Thyroid gland (tissue), 4 donors: ENCODE measurements around the gene ACAN. TPM values are rescaled to one million over a fixed set of nuclear protein-coding genes. Genes with fewer than 3 reads are reported as not detected.

Source experiments
- DNase-seq, 2 donors: peaks; one replicate each; pipeline ENCODE4 v3.0.0-alpha.2; 2019
- H3K27ac ChIP-seq, 3 donors: fragments of 200-600 bp; sonication (generic); 1 replicate in 2 of 3; 2 replicates in 1 of 3; pipeline ENCODE4 v1.5.1; 2016 to 2019; ENCODE audit warnings: mild to moderate bottlenecking in 1 of 3, moderate library complexity in 1 of 3
- H3K27me3 ChIP-seq: fragments of 200-600 bp; sonication (generic); one replicate; pipeline ENCODE4 v1.5.1; 2019
- H3K36me3 ChIP-seq, 2 donors: fragments of 200-600 bp; sonication (generic); one replicate each; pipeline ENCODE4 v1.5.1; 2016 to 2019
- H3K4me1 ChIP-seq, 2 donors: fragments of 200-600 bp; sonication (generic); one replicate each; pipeline ENCODE4 v1.5.1; 2017 to 2019
- H3K4me3 ChIP-seq, 3 donors: fragments of 200-600 bp; sonication (generic); replicated peaks in 1 of 3; 1 replicate in 2 of 3; 2 replicates in 1 of 3; pipeline ENCODE4 v1.5.1; 2016; ENCODE audit warnings: mild to moderate bottlenecking in 1 of 3
- H3K9me3 ChIP-seq: fragments of 200-600 bp; sonication (generic); one replicate; pipeline ENCODE4 v1.5.1; 2017
- POLR2A ChIP-seq, 2 donors: fragments of 450-650 bp; IDR thresholded peaks; one replicate each; pipeline ENCODE4 v1.6.1; 2017; ENCODE audit warnings: antibody characterized with exemption in 2 of 2, mild to moderate bottlenecking in 2 of 2, moderate library complexity in 1 of 2
- WGBS, 2 donors: methylation state at CpG; one replicate each; pipeline ENCODE4 v1.1.5; 2017; 5-methylcytosine and 5-hydroxymethylcytosine counted together
- intact Hi-C: fragments of 100-400 bp; cut with DNase I; formaldehyde crosslinking; loops from one replicate; pipeline ENCODE4 v1.15.1; 2023
- total RNA-seq, 4 donors: library from RNA; depleted of rRNA; stranded (reverse); fragments of >200 nt; gene quantifications; one replicate each; pipeline ENCODE4 v1.2.3, GENCODE V29; 2016
- TF ChIP-seq, protein P1 (sequence below), 6 experiments: fragments of 200-600 bp in 3 of 6; fragments of 450-650 bp in 3 of 6; sonication (generic) in 3 of 6; IDR thresholded peaks; one replicate each; pipeline ENCODE4 v1.5.1; 2016 to 2019; ENCODE audit warnings: antibody characterized with exemption in 6 of 6, mild to moderate bottlenecking in 2 of 6, inconsistent platforms in 1 of 6, moderate library complexity in 1 of 6

ACAN gene
- total RNA-seq, 4 donors from 2014 or later: 0.13 to 0.73 (median 0.25) TPM; not detected in 1

DNA sequence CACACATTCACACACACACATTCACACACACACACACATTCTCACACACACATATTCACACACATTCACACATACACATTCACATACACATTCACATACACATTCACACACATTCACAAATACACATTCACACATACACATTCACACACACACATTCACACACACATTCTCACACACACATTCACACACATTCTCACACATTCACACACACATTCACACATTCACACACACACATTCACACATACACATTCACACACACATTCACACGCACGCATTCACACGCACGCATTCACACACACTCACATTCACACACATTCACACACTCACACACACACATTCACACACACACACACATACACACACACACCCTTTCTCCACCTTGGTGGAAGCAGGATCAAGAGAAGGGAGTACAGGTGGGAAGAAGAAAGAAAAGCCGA lies 97.8 kb downstream of the ACAN start:
- H3K4me1 ChIP-seq: peaks cover 16 to 25% of the 10 kb centered on the region in 2 donors
- H3K27ac ChIP-seq: no peak overlapping the region
- TF ChIP-seq, protein P1, sequence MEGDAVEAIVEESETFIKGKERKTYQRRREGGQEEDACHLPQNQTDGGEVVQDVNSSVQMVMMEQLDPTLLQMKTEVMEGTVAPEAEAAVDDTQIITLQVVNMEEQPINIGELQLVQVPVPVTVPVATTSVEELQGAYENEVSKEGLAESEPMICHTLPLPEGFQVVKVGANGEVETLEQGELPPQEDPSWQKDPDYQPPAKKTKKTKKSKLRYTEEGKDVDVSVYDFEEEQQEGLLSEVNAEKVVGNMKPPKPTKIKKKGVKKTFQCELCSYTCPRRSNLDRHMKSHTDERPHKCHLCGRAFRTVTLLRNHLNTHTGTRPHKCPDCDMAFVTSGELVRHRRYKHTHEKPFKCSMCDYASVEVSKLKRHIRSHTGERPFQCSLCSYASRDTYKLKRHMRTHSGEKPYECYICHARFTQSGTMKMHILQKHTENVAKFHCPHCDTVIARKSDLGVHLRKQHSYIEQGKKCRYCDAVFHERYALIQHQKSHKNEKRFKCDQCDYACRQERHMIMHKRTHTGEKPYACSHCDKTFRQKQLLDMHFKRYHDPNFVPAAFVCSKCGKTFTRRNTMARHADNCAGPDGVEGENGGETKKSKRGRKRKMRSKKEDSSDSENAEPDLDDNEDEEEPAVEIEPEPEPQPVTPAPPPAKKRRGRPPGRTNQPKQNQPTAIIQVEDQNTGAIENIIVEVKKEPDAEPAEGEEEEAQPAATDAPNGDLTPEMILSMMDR (IDR thresholded peaks at IDR 0.05): no peak
- TF ChIP-seq POLR2A (IDR thresholded peaks at IDR 0.05): no peak
- 75 to 93% methylated on average over 5 of the region's 5 CpGs for WGBS, 2 donors
- no peaks in the 10 kb centered on the region for H3K27me3 ChIP-seq
- no peak for DNase-seq
- H3K9me3 ChIP-seq: no peaks in the 10 kb centered on the region
- intact Hi-C loops: loop anchor here (5.0 to 10.0 kb wide), 2 partner anchors 114 to 276 kb away; no protein-coding TSS in a partner anchor
- H3K4me3 ChIP-seq: no peak overlapping the region
- H3K36me3 ChIP-seq: no peaks in the 10 kb centered on the region

GRCh38 chr15:88901508-88902220 lies 98.4 kb downstream of the ACAN start:
- intact Hi-C loops: loop anchor here (5.0 to 10.0 kb wide), 2 partner anchors 113 to 276 kb away; no protein-coding TSS in a partner anchor
- Histone ChIP-seq H3K4me1 (peaks cover 16 to 21% of the 10 kb centered on the region in 2 donors), H3K36me3 (no peaks in the 10 kb centered on the region), H3K27ac (no peak overlapping the region), H3K4me3 (no peak overlapping the region), H3K9me3 (no peaks in the 10 kb centered on the region), H3K27me3 (no peaks in the 10 kb centered on the region)
- DNase-seq: no peak
- 89 to 93% methylated on average over 13 to 15 of the region's 15 CpGs for WGBS, 2 donors
- no peak for TF ChIP-seq POLR2A (IDR thresholded peaks at IDR 0.05)
- TF ChIP-seq, protein P1 (IDR thresholded peaks at IDR 0.05): no peak

DNA sequence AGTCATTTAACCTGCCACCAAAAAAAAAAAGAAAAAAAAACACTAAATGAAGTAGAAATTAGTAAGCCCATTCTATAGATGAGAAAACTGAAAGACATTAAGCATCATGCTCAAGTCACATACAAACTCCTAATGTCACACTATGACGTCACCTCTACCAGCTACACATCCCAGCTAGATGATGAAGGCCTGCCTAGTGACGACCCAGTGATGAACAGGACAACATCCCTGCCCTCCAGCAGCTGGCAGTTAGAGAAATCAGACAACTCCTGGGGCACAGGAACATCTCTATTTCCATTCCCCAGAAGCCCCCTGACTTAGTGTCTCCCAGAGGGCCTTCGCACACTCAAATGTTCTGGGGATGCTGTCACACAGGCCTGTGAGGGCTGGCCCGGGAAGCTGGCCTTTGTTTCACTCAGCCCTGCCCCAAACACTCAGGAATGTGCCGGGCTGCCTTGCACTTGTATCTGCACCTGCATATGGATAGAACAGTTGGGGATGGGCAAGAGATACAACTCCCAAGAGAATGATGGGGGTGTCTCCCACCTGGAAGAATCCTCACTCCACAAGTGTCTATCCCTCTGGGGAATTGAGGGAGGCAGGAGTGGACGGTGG lies 99.1 kb downstream of the ACAN start:
- Histone ChIP-seq H3K36me3 (no peaks in the 10 kb centered on the region), H3K9me3 (no peaks in the 10 kb centered on the region), H3K27ac (no peak overlapping the region), H3K27me3 (no peaks in the 10 kb centered on the region), H3K4me3 (no peak overlapping the region), H3K4me1 (peaks cover 10 to 15% of the 10 kb centered on the region in 2 donors)
- intact Hi-C loops: loop anchor here (5.0 to 10.0 kb wide), 2 partner anchors 112 to 275 kb away; no protein-coding TSS in a partner anchor
- TF ChIP-seq POLR2A (IDR thresholded peaks at IDR 0.05): no peak
- TF ChIP-seq, protein P1 (IDR thresholded peaks at IDR 0.05): no peak
- WGBS, 2 donors: 70 to 91% methylated on average over 5 to 6 of the region's 6 CpGs
- no peak for DNase-seq

- intact Hi-C loops: loop anchor here (5.0 to 10.0 kb wide), 2 partner anchors 112 to 274 kb away; no protein-coding TSS in a partner anchor
- Histone ChIP-seq H3K4me1 (peaks cover 5 to 10% of the 10 kb centered on the region in 2 donors), H3K27me3 (no peaks in the 10 kb centered on the region), H3K36me3 (no peaks in the 10 kb centered on the region), H3K27ac (no peak overlapping the region), H3K9me3 (no peaks in the 10 kb centered on the region), H3K4me3 (no peak overlapping the region)
- WGBS, 2 donors: 88 to 100% methylated on average over 1 to 2 of the region's 2 CpGs
- DNase-seq: no peak
- TF ChIP-seq, protein P1 (IDR thresholded peaks at IDR 0.05): no peak
- TF ChIP-seq POLR2A (IDR thresholded peaks at IDR 0.05): no peak
Measured at GRCh38 chr15:88902846-88903245, 99.6 kb downstream of the ACAN start.

DNA sequence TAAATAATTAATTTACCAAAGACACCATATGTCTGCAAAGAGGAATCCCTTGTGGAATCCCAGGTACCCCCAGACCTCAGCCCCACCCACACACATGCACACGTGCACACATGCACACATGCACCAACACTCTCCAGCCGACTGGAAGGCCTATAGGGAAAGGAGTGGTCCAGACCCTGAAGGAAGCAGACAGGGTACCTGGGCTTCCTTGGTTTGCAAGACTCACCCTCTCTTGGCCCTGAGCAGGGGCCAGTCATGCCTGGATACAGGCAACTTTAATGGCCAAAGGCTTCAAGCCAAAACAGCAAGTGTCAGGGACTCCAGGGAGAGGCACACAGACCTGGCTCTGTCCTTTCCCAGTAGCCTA lies 101.0 kb downstream of the ACAN start:
- 79 to 100% methylated on average over 2 of the region's 2 CpGs for WGBS, 2 donors
- H3K4me3 ChIP-seq: no peak overlapping the region
- no peak overlapping the region for H3K27ac ChIP-seq
- H3K36me3 ChIP-seq: no peaks in the 10 kb centered on the region
- H3K9me3 ChIP-seq: no peaks in the 10 kb centered on the region
- intact Hi-C loops: loop anchor here (5.0 to 10.0 kb wide), 2 partner anchors 111 to 273 kb away; no protein-coding TSS in a partner anchor
- peaks cover 3 to 7% of the 10 kb centered on the region in 2 donors for H3K4me1 ChIP-seq
- DNase-seq: no peak
- H3K27me3 ChIP-seq: no peaks in the 10 kb centered on the region
- no peak for TF ChIP-seq POLR2A (IDR thresholded peaks at IDR 0.05)
- TF ChIP-seq, protein P1 (IDR thresholded peaks at IDR 0.05): no peak
